Neural cell (in vitro differentiated cells): ENCODE results near the gene RFWD3. TPM values are rescaled to one million over a fixed set of nuclear protein-coding genes. Genes with fewer than 3 reads are reported as not detected.
"Not testable (repeated sequence)": the region's sequence is repeated elsewhere in the genome, so short reads cannot be mapped to it uniquely, and the experiment has no call there.

Source experiments
- H2AFZ ChIP-seq: fragments of 200-600, 300-800 bp; sonication (generic), shearing (Covaris generic); 2 replicates; pipeline ENCODE4 v1.6.0; 2014; ENCODE audit warnings: low read depth, mild to moderate bottlenecking, antibody characterized with exemption, low read length, moderate library complexity
- H3F3A ChIP-seq: fragments of 200-600 bp; shearing (Covaris generic); 2 replicates; pipeline ENCODE4 v1.6.1; 2016; ENCODE audit warnings: mild to moderate bottlenecking, moderate library complexity, mixed read lengths, antibody characterized with exemption, low read length; ENCODE audit not compliant: insufficient read depth, poor library complexity, severe bottlenecking
- H3K27ac ChIP-seq: fragments of 200-600, 300-800 bp; sonication (generic), shearing (Covaris generic); 2 replicates; pipeline ENCODE4 v1.5.1; 2014; ENCODE audit warnings: mild to moderate bottlenecking, low read length, moderate library complexity
- H3K27me3 ChIP-seq: fragments of 300-800, 200-600 bp; sonication (generic), shearing (Covaris generic); 2 replicates; pipeline ENCODE4 v1.6.0; 2014; ENCODE audit warnings: mild to moderate bottlenecking, low read depth, low read length, moderate library complexity; ENCODE audit not compliant: insufficient read depth
- H3K36me3 ChIP-seq: fragments of 300-800, 200-600 bp; sonication (generic), shearing (Covaris generic); 2 replicates; pipeline ENCODE4 v1.5.1; 2014; ENCODE audit warnings: mild to moderate bottlenecking, antibody characterized with exemption, low read length, moderate library complexity; ENCODE audit not compliant: insufficient read depth
- H3K4me2 ChIP-seq: fragments of 300-800, 200-600 bp; sonication (generic), shearing (Covaris generic); 2 replicates; pipeline ENCODE4 v1.6.0; 2014; ENCODE audit warnings: mild to moderate bottlenecking, low read length
- H3K4me3 ChIP-seq: fragments of 300-800, 200-600 bp; sonication (generic), shearing (Covaris generic); 2 replicates; pipeline ENCODE4 v1.5.1; 2014; ENCODE audit warnings: mild to moderate bottlenecking, low read length, moderate library complexity
- H3K79me2 ChIP-seq: fragments of 200-600 bp; shearing (Covaris generic); replicated peaks from 2 replicates; pipeline ENCODE4 v1.6.0; 2014; ENCODE audit warnings: mild to moderate bottlenecking, low read length, moderate library complexity; ENCODE audit not compliant: insufficient read depth
- H3K9ac ChIP-seq: fragments of 300-800, 200-600 bp; sonication (generic), shearing (Covaris generic); 2 replicates; pipeline ENCODE4 v1.6.1; 2016; ENCODE audit warnings: mild to moderate bottlenecking, low read length, mixed read lengths
- H3K9me2 ChIP-seq: fragments of 200-600 bp; shearing (Covaris generic); 2 replicates; pipeline ENCODE4 v1.6.1; 2016; ENCODE audit warnings: mild to moderate bottlenecking, low read length, mixed read lengths; ENCODE audit not compliant: insufficient read depth
- H3K9me3 ChIP-seq: fragments of 200-600, 300-800 bp; sonication (generic), shearing (Covaris generic); 2 replicates; pipeline ENCODE4 v1.6.1; 2016; ENCODE audit warnings: mild to moderate bottlenecking, mixed run types, low read length, moderate library complexity, mixed read lengths
- H4K20me1 ChIP-seq: fragments of 200-600 bp; shearing (Covaris generic); 2 replicates; pipeline ENCODE4 v1.6.1; 2016; ENCODE audit warnings: mild to moderate bottlenecking, mixed run types; ENCODE audit not compliant: insufficient read depth
- EP300 ChIP-seq: fragments of 450-650 bp; conservative IDR thresholded peaks from 2 replicates; pipeline ENCODE4 v1.6.1; 2014; ENCODE audit warnings: antibody characterized with exemption, mild to moderate bottlenecking, moderate library complexity; ENCODE audit not compliant: poor library complexity, severe bottlenecking
- EZH2 ChIP-seq: fragments of 200-600, 300-800 bp; shearing (Covaris generic), sonication (generic); IDR thresholded peaks from 2 replicates; pipeline ENCODE4 v1.6.1; 2014; ENCODE audit warnings: antibody characterized with exemption, low read length, borderline replicate concordance, mild to moderate bottlenecking; ENCODE audit not compliant: insufficient read depth, poor library complexity, severe bottlenecking
- MXI1 ChIP-seq: fragments of 450-650 bp; conservative IDR thresholded peaks from 2 replicates; pipeline ENCODE4 v1.6.1; 2014; ENCODE audit warnings: antibody characterized with exemption, mild to moderate bottlenecking; ENCODE audit not compliant: poor library complexity, severe bottlenecking
- POLR2AphosphoS5 ChIP-seq: IDR thresholded peaks from 2 replicates; pipeline ENCODE4 v1.6.1; 2012
- RAD21 ChIP-seq: fragments of 450-650 bp; conservative IDR thresholded peaks from 2 replicates; pipeline ENCODE4 v1.6.1; 2014; ENCODE audit warnings: antibody characterized with exemption, mild to moderate bottlenecking, moderate library complexity
- SMC3 ChIP-seq: fragments of 450-650 bp; conservative IDR thresholded peaks from 2 replicates; pipeline ENCODE4 v1.6.1; 2014; ENCODE audit warnings: antibody characterized with exemption, mild to moderate bottlenecking, moderate library complexity; ENCODE audit not compliant: poor library complexity
- TAF1 ChIP-seq: IDR thresholded peaks from 2 replicates; pipeline ENCODE4 v1.6.1; 2012; ENCODE audit warnings: low read depth
- polyA plus RNA-seq: library from polyadenylated mRNA; depleted of rRNA; stranded (reverse); fragments of >200 nt; gene quantifications from 2 replicates; pipeline ENCODE4 v1.2.3, GENCODE V29; 2014
- TF ChIP-seq, protein P1 (sequence below): IDR thresholded peaks from 2 replicates; pipeline ENCODE4 v1.6.1; 2012; ENCODE audit warnings: borderline replicate concordance
- TF ChIP-seq, protein P2 (sequence below): fragments of 450-650 bp; IDR thresholded peaks from 2 replicates; pipeline ENCODE4 v1.5.1; 2014; ENCODE audit warnings: antibody characterized with exemption, mild to moderate bottlenecking, moderate library complexity; ENCODE audit not compliant: poor library complexity, severe bottlenecking

RFWD3 gene
- polyA plus RNA-seq, 1 donor from 2014 or later = 10.7 TPM

DNA sequence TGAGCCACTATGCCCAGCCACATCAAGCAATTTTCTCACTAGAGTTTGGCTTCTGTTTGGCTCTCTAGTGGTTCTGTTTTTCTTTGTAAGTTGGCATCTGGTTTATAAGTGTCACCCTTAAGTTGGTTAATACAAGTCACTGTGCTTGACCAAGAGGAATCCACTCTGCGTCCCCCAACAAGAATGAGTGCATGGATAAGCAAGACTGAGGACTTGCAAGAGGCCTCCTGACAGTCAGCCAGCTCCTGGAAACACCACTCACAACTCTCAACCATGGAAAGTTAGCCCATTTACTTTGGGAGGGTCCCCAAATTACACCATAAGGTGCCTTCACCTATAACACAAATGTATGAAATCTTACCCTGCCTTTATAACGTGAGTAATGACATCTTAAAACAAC, 7.6 kb downstream of the RFWD3 start:
- H3K4me3 ChIP-seq = no peak overlapping the region
- H3K79me2 ChIP-seq = peaks cover 15% of the 10 kb centered on the region
- peaks cover 9% of the 10 kb centered on the region for H3K36me3 ChIP-seq
- H4K20me1 ChIP-seq = no peaks in the 10 kb centered on the region
- H3K9me2 ChIP-seq = no peaks in the 10 kb centered on the region
- H3K27ac ChIP-seq = no peak overlapping the region
- no peak overlapping the region for H3K4me2 ChIP-seq
- no peak overlapping the region for H3K9ac ChIP-seq
- no peak overlapping the region for H2AFZ ChIP-seq
- TF ChIP-seq EP300 = no peak
- no peaks in the 10 kb centered on the region for H3F3A ChIP-seq
- no peaks in the 10 kb centered on the region for H3K9me3 ChIP-seq
- no peaks in the 10 kb centered on the region for H3K27me3 ChIP-seq

DNA sequence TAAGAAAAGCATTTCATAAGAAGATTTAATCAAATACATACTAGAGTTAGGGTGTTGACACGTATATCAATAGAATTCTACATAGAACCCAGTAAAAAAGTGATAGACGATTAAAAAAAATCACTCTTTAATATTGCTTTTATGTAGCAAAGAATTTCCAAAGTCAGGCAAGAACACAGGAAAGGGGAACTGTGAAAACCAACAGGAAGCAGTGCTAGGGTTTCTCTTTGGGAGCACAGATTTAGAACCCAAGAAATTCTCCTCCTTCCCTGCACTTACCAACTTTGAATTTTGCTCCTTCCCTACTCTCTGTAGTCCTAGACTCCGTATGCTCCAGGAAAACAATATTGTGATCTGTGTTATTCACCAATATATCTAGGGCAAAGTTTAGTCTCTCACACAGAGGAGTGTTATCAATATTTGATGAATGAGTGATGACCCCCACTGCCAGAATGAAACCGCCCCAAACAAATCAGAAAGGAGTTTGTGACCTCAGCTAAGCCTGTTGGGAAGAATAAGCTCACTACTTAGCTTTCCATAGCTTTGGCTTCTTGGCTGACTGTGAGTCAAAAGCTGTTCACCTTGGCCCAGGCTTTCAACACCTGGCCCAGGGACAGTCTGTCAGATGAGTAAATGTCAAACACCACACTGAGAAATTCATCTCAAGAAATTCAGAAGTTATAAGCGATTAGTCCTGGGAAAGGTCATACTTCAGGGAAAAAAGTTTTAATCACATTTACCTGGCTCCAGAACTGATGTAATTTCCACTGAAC, 8.6 kb downstream of the RFWD3 start:
- Histone ChIP-seq H3K79me2 (peaks cover 16% of the 10 kb centered on the region), H4K20me1 (no peaks in the 10 kb centered on the region), H2AFZ (no peak overlapping the region), H3K27ac (no peak overlapping the region), H3K36me3 (peaks cover 9% of the 10 kb centered on the region), H3K4me3 (no peak overlapping the region), H3K27me3 (no peaks in the 10 kb centered on the region), H3F3A (no peaks in the 10 kb centered on the region), H3K9me3 (no peaks in the 10 kb centered on the region), H3K9me2 (no peaks in the 10 kb centered on the region), H3K4me2 (no peak overlapping the region), H3K9ac (no peak overlapping the region)
- no peak for TF ChIP-seq POLR2AphosphoS5
- no peak for TF ChIP-seq SMC3

DNA sequence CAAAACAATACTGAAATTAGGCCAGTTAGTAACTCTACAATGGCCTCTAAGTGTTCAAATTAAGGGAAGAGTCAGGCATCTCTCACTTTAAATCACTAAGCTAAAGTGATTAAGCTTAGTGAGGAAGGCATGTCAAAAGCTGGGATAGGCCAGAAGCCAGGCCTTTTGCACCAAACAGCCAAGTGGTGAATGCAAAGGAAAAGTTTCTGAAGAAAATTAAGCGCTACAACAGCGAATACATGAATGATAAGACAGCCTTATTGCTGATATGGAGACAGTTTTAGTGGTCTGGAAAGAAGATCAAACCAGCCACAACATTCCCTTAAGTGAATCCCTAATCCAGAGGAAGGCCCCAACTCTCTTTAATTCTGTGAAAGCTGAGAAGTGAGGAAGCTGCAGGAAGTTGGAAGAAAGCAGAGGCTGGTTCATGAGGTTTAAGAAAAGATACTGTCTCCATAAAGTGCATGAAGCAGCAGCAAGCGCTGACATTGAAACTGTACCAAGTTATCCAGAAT, 12.1 kb downstream of the RFWD3 start:
- Histone ChIP-seq H3K9me3 (no peaks in the 10 kb centered on the region), H3K27me3 (no peaks in the 10 kb centered on the region), H3K9me2 (no peaks in the 10 kb centered on the region), H3K4me2 (no peak overlapping the region), H3K79me2 (peaks cover 18% of the 10 kb centered on the region), H3K9ac (no peak overlapping the region), H3F3A (no peaks in the 10 kb centered on the region), H4K20me1 (no peaks in the 10 kb centered on the region), H3K36me3 (no peaks in the 10 kb centered on the region), H3K4me3 (no peak overlapping the region), H2AFZ (no peak overlapping the region), H3K27ac (no peak overlapping the region)
- TF ChIP-seq EP300 (no peak), SMC3 (no peak), MXI1 (no peak), POLR2AphosphoS5 (no peak), RAD21 (no peak), TAF1 (no peak), EZH2 (no peak)
- TF ChIP-seq, protein P1, sequence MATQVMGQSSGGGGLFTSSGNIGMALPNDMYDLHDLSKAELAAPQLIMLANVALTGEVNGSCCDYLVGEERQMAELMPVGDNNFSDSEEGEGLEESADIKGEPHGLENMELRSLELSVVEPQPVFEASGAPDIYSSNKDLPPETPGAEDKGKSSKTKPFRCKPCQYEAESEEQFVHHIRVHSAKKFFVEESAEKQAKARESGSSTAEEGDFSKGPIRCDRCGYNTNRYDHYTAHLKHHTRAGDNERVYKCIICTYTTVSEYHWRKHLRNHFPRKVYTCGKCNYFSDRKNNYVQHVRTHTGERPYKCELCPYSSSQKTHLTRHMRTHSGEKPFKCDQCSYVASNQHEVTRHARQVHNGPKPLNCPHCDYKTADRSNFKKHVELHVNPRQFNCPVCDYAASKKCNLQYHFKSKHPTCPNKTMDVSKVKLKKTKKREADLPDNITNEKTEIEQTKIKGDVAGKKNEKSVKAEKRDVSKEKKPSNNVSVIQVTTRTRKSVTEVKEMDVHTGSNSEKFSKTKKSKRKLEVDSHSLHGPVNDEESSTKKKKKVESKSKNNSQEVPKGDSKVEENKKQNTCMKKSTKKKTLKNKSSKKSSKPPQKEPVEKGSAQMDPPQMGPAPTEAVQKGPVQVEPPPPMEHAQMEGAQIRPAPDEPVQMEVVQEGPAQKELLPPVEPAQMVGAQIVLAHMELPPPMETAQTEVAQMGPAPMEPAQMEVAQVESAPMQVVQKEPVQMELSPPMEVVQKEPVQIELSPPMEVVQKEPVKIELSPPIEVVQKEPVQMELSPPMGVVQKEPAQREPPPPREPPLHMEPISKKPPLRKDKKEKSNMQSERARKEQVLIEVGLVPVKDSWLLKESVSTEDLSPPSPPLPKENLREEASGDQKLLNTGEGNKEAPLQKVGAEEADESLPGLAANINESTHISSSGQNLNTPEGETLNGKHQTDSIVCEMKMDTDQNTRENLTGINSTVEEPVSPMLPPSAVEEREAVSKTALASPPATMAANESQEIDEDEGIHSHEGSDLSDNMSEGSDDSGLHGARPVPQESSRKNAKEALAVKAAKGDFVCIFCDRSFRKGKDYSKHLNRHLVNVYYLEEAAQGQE = no peak
- TF ChIP-seq, protein P2, sequence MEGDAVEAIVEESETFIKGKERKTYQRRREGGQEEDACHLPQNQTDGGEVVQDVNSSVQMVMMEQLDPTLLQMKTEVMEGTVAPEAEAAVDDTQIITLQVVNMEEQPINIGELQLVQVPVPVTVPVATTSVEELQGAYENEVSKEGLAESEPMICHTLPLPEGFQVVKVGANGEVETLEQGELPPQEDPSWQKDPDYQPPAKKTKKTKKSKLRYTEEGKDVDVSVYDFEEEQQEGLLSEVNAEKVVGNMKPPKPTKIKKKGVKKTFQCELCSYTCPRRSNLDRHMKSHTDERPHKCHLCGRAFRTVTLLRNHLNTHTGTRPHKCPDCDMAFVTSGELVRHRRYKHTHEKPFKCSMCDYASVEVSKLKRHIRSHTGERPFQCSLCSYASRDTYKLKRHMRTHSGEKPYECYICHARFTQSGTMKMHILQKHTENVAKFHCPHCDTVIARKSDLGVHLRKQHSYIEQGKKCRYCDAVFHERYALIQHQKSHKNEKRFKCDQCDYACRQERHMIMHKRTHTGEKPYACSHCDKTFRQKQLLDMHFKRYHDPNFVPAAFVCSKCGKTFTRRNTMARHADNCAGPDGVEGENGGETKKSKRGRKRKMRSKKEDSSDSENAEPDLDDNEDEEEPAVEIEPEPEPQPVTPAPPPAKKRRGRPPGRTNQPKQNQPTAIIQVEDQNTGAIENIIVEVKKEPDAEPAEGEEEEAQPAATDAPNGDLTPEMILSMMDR = no peak

DNA sequence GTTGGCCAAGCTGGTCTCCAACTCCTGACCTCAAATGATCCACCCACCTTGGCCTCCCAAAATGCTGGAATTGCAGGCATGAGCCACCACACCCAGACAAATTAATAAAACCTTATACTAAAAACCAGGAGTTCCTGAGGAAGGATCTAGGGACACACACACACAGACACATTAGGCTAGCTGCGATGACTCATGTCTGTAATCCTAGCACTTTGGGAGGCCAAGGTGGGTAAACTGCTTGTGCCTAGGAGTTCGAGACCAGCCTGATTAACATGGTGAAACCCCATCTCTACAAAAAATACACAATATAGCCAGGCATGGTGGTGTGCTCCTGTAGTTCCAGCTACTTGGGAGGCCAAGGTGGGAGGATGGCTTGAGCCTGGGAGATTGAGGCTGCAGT, 13.8 kb downstream of the RFWD3 start:
- not testable (repeated sequence) for H3K9ac ChIP-seq, H3K9me2 ChIP-seq, H3K4me3 ChIP-seq, H3K4me2 ChIP-seq, H3F3A ChIP-seq, H2AFZ ChIP-seq, H3K27ac ChIP-seq, H3K27me3 ChIP-seq, H4K20me1 ChIP-seq, H3K36me3 ChIP-seq, H3K9me3 ChIP-seq
- peaks cover 20% of the 10 kb centered on the region for H3K79me2 ChIP-seq
